Jurkat, Clone E6-1 (cell line): Measurements from ENCODE around the gene DYNC1H1.
A peak's percentile ranks its signal among the peaks of the same experiment; 100 is the strongest.

Experiments
- DNase-seq: peaks from one replicate; pipeline ENCODE4 v3.0.0-alpha.2; 2011; ENCODE audit warnings: low read depth, low spot score
- H3K4me3 ChIP-seq: 2 replicates; pipeline ENCODE4 v1.5.1; 2011; ENCODE audit warnings: mild to moderate bottlenecking, low read length, control low read depth, moderate library complexity

DYNC1H1 gene

DNA sequence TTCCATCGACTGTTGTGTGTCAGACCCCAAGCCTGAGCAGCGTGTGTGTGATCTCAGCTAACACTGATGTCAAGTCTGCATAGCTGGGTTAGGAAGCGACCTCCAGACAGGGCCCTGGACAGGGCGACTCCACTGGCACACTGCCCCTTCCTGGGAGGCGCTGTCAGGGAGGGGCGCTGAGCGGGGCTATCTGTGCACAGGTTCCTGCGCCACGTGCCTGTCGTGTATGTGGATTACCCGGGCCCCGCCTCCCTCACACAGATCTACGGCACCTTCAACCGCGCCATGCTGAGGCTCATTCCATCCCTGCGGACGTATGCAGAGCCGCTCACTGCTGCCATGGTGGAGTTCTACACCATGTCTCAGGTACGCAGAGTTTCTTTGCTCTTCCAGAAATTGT lies 53.9 kb downstream of the DYNC1H1 start:
- H3K4me3 ChIP-seq: no peak overlapping the region
- no peak for DNase-seq

DNA sequence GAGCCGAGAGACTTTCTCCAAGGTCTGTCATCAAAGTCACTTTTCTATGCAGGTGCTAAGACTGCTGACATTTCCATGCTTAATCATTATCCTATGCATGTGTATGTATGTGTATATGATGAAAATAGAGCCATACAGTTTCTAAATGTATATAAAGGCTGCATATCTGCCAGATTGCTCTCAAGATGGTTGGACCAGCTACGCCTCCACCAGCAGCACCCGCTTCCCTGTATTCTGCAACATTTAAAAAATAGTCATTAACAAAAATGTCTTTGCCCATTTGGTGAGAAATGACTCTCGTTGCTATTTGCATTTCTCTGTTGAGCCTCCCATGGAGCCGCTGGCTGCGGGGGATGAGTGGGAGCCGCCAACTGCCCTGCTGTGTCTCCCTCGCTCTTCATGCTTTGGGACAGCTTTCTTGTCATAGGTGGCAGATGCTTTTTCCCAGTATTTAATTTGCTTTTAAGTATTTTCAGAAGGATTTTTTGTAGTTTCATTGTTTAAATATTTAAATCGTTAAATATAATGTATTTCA lies 54.7 kb downstream of the DYNC1H1 start:
- DNase-seq: no peak
- no peak overlapping the region for H3K4me3 ChIP-seq

DNA sequence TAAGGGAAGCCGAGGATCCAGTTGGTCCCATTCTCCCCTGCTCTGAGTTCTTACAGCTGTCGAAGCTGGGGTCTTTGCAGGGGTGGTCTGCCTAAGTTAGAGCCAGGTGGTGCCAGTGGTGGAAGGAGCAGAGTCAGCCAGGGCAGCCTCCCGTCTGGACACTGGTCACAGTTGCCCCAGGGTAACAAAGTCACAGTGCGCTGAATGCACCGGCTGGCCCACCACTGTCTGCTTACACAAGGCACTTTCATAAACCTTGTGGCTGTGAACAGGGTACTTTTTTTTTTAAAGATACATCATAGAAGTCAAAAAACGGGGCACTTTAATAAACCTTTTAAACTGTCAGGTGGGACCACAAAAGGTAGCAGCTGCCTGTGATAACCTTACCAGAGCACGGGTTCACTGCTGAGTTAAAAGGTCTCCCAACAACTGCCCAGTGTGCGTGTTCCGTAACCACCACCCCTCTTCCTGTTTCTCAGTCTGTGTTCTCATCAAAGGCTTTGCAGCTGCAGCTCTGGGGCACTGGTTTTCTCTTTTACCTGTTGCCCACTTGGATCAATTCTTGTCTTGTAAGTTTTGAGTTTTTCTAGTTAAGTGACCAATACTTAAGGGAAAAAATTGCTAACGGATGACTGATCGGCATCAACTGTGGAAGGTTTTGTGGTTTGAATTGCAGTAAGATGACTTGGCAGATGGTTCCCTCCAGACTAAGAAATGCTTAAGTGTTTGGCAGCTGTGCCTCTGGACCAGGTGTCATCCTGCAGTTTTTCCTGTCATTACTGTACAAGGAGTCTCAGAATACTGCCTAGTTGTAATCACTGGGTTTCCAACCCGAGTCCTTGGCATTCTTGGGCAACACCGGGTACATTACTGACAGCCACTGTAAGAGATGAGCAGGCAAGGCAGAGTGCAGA lies 55.9 kb downstream of the DYNC1H1 start:
- peak; percentile 98 for DNase-seq
- H3K4me3 ChIP-seq: peak overlapping the region; percentile 36

DNA sequence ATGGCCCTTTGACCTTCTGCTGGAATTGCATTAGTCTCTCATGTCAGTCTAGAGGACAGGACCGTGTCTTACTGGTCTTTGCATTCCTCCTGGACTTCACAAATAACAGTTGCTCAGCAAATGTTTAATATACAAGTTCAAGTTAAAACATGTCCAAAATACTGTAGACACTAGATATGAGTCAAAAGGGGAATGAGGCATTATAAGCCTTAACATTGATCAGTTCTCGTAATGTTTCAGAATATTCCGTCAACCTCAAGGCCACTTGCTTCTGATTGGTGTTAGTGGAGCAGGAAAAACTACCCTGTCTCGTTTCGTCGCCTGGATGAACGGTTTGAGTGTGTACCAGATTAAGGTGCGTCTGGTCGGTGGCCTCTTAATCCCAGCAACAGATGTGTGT lies 62.6 kb downstream of the DYNC1H1 start:
- no peak for DNase-seq
- H3K4me3 ChIP-seq: no peak overlapping the region

DNA sequence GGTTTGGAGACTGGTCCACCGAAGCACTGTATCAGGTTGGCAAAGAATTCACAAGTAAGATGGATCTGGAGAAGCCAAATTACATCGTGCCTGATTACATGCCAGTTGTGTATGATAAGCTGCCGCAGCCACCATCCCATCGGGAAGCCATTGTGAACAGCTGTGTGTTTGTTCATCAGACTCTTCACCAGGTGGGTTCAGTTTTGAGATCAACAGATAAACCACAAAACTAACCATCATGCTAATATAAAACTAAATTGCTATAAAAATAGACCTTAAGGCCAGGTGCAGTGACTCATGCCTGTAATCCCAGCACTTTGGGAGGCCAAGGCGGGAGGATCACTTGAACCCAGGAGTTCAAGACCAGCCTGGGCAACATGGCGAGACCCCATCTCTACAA lies 63.6 kb downstream of the DYNC1H1 start:
- DNase-seq: peak; percentile 73
- no peak overlapping the region for H3K4me3 ChIP-seq

DNA sequence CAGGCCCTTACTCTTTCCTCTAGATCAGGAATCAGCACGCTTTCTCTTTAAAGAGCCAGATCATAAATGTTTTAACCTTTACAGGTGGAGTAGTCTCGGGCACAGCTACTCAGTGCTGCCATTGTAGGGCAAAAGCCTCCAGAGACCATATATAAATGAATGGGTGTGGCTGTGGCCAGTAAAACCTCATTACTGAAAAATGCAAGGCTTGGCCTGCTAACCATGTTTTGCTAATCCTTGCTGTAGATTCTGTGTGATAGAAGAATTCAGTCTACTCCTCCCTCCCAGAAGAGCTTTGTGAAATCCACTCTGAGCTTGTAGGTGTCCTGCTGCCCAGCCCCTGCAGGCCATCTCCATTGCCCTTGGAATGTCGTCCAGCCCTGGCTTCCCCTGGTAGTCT lies 64.4 kb downstream of the DYNC1H1 start:
- H3K4me3 ChIP-seq: no peak overlapping the region
- no peak for DNase-seq

DNA sequence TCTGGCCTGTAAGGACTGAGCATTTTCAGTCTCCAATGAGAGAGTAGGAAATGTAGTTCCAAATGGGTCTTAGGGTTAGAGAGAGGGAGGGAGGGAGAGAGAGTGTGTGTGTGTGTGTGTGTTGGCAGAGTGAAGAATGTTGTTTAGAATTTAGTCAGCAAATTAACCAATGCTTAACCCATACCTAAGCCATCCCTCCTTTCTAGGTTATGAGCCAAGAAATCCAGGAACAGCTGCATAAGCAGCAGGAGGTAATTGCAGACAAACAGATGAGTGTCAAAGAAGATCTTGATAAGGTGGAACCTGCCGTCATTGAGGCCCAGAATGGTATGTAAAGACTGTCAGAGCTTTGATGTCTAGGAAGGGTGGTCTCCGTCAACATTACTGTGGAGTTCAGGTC lies 65.6 kb downstream of the DYNC1H1 start:
- H3K4me3 ChIP-seq: no peak overlapping the region
- DNase-seq: no peak

DNA sequence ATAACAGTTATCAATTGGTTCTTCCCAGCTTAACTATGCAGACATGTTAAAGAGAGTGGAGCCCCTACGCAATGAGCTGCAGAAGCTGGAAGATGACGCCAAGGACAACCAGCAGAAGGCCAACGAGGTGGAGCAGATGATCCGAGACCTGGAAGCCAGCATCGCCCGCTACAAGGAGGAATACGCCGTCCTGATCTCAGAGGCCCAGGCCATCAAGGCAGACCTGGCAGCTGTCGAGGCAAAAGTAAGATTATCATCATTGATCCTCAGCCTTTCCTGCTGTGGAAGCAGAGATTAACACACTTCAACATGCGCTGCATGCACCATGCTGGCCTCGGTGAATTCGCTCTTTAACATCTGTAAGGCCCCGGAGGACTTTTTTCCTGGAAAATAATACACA lies 68.9 kb downstream of the DYNC1H1 start:
- no peak overlapping the region for H3K4me3 ChIP-seq
- DNase-seq: no peak

DNA sequence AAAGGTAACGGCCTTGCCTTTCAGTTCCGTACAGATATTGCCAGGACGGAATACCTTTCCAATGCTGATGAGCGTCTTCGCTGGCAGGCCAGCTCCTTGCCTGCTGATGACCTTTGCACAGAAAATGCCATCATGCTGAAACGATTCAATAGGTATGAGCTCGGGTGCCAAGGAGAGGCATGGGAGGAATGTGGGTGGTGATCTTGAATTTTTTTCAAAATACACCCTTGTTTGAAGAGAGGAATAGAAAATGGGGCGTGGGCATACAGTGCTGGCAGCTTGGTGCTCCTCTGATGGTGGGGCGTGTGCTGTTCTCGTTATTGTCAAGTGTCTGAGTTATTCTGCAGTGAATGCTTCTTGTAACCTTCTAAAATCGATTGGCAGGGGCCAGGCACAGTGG lies 69.9 kb downstream of the DYNC1H1 start:
- no peak for DNase-seq
- H3K4me3 ChIP-seq: no peak overlapping the region

DNA sequence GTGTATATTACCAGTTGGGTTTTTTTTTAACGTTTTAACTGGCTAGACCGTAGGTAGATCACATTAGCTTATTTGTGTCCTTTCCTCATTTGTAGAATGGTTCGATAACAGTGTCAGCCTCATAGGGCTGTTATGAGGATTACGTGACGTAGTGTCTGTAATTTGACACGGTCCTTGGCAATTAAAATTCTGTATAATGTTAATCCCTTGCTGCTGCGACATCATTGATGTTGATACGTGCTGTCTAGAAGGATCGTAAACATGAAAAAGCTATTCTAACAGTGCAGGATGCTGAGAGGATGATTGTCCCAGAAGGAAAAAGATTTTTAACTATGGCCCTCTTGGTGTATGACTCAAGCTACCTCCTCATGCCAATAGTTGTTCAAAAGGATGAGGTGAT lies 71.5 kb downstream of the DYNC1H1 start:
- DNase-seq: no peak
- H3K4me3 ChIP-seq: no peak overlapping the region

DNA sequence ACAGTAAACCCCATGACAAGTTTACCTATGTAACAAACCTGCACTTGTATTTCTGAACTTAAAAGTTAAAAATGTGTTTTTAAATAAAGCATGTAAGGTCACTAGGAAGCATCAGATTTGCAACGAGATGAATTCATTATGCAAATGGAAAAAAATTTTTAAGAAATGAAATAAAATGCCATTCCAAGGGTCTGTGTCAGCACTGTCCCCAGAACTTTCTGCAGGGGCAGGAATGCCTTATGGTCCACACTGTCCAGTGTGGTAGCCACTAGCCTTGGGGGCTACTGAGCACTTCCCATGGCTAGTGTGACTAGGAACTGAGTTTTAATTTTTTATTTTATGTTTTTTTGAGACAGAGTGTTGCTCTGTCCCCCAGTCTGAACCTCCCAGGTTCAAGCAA lies 73.3 kb downstream of the DYNC1H1 start:
- H3K4me3 ChIP-seq: no peak overlapping the region
- no peak for DNase-seq

DNA sequence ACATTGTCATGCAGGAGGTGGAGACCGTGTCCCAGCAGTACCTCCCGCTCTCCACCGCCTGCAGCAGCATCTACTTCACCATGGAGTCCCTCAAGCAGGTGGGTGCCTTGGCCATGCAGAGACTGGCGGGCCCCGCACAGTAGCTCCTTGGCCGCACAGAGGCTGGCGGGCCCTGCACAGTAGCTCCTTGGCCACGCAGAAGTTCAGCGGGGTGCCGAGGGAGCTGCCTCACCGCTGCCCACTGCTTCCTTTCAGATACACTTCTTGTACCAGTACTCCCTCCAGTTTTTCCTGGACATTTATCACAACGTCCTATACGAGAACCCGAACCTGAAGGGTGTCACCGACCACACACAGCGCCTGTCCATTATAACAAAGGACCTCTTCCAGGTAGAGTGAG lies 74.8 kb downstream of the DYNC1H1 start:
- DNase-seq: no peak
- no peak overlapping the region for H3K4me3 ChIP-seq

DNA sequence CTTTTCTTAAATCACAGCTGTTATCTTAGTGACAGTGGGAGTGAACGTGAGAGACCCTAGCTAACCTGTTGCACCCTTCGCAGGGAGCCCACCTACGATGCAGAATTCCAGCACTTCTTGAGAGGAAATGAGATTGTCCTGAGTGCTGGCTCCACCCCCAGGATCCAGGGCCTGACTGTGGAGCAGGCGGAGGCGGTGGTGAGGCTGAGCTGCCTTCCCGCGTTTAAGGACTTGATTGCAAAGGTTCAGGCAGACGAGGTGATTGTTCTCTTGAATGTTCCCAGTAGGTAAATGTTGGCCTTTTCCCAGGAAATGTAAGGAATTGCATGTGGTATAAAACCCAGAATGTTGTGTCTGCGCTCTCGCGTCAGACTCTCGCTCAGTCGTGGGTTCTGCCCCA lies 75.8 kb downstream of the DYNC1H1 start:
- DNase-seq: no peak

DNA sequence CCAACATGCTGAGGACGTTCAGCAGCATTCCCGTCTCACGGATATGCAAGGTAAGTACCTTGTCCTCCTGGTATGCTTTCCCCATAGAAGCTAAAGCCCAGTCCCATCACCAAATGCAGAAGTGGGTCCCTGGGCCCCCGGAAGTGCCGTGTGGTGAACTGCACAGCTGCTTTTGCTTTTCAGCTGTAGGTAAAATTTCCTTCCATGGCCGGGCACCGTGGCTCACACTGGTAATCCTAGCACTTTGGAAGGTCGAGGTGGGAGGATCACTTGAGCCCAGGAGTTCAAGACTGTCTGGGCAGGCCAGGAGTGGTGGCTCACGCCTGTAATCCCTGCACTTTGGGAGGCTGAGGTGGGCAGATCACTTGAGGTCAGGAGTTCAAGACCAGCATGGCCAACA lies 78.3 kb downstream of the DYNC1H1 start:
- no peak for DNase-seq
- no peak overlapping the region for H3K4me3 ChIP-seq

More for the DNA sequence above, 75.8 kb downstream of the DYNC1H1 start:
- no peak overlapping the region for H3K4me3 ChIP-seq

DNA sequence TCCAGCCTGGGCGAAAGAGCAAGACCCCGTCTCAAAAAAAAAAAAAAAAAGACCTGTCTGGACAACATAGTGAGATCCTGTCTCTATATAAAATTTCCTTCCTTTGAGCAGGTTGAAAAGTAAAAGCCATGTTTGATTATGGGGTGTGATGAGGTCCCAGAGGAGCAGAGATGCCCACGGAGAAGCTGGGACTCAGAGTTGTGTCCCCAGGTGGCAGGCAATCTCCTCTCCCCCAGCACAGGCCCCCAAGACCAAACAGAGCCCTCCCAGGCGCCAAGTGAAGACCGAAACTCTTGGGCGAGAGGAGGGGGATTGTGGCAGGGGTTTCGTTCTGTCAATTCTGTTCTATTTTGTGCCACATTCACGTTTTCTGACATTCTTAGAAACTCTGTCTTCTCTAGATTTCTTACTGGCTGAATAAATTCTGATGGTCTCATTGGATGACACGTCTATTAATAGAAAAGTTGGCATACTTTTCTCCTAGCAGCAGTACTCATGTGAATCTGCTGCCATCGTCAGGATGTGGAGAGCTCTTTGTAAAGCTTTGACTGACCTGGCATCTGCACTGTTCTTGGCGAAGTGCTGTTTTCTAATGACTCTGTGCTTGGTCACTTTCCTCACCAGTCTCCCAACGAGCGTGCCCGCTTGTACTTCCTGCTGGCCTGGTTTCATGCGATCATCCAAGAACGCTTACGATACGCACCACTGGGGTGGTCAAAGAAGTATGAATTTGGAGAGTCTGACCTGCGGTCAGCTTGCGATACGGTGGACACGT lies 79.1 kb downstream of the DYNC1H1 start:
- H3K4me3 ChIP-seq: no peak overlapping the region
- no peak for DNase-seq

DNA sequence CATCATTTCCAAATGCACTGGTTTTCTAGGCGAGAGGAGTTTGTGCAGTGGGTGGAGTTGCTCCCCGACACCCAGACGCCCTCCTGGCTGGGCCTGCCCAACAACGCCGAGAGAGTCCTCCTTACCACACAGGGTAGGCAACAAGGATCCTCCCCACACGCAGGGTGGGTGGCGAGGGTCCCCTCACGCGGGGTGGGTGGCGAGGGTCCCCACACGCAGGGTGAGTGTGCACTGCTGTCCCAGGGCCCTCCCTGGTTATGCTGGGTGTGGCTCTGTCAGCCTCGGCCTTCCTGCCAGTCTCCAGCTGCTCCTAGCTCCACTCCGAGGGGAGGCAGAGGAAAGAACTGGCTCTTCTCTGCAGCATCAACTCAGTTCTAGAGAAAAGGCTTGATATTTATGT lies 80.2 kb downstream of the DYNC1H1 start:
- no peak overlapping the region for H3K4me3 ChIP-seq
- no peak for DNase-seq

DNA sequence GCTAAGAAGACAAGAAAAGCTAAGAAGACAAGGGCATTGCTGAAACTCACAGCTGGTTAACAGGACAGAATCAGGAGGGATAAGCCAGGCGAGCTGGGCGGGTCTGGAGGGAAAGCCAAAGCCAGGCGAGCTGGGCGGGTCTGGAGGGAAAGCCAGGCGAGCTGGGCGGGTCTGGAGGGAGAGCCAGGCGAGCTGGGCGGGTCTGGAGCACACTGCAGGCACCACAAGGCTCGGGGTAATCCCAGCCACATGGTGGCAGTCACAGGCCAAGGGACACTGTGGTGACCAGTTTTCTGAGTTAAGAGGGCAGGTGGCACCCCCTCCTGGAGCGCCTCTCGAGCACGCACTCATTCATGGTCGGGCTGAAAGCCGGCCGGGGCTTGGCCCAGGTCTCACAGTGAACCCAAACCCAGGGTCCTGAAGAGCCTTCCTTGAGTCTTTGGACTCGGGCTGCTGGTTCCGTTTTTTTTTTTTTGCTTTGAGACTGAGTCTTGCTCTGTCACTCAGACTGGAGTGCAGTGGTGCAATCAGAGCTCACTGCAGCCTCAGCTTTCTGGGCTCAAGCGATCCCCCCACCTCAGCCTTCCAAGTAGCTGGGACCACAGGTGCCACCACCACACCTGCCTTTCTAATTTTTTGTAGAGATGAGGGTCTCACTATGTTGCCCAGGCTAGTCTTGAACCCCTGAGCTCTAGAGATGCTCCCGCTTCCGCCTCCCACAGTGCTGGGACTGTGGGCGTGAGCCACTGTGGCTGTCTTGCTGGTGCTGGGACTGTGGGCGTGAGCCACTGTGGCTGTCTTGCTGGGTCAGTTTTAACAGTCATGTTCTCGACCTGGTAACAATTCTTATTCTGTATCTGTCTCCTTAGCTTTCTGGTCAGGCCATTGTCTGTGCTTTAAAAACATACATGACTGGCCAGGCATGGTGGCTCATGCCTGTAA lies 82.2 kb downstream of the DYNC1H1 start:
- DNase-seq: no peak

DNA sequence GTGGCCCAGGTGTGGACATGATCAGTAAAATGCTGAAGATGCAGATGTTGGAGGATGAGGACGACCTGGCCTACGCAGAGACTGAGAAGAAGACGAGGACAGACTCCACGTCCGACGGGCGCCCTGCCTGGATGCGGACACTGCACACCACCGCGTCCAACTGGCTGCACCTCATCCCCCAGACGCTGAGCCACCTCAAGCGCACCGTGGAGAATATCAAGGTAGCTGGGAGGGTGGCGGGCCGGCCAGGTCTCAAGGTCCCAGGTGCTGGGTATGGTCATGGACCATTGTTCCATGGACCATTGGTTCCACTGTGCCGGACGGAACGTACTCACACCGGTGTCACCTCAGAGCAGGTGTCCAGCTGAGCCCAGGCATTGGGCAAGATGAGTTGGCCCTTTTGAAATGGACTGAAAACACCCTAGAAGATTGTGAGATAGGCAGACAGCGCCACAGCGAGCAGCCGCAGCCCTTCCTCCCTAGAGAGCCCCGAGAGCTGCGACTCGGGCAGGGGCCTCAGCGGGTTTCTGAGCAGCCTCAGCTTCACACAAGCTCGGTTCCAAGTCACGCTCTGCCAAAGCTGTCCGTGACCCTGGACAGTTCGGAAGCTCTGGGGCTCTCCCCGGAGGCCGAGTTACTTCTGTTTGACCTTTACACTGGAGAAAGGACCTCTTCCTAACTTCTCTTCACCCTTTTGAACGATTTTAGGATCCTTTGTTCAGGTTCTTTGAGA lies 83.6 kb downstream of the DYNC1H1 start:
- no peak overlapping the region for H3K4me3 ChIP-seq
- no peak for DNase-seq

More for the DNA sequence above, 82.2 kb downstream of the DYNC1H1 start:
- no peak overlapping the region for H3K4me3 ChIP-seq
